ENCODE measurements around the gene SDCCAG8.
A peak's percentile ranks its signal among the peaks of the same experiment; 100 is the strongest.

The SDCCAG8 gene

GRCh38 chr1:243394601-243395464, 139.0 kb downstream of the SDCCAG8 start:
- no peak for DNase-seq

DNA sequence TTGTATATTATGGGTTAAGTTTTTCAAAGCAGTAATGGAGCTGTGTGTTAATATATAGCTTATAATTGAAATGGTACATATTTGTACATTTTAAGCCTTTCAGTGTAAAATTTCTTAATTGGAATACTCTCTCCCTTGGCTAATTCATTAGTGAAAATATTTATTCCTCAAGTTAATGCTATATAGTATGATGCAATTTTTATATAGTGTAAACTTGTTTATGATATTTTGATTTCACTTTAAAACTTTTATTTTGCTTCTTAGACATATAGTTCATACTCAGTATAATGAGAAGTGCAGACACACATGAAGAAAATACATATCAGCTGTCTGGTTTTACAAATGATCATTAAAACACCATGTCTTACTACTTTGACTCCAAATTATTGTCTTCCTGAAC, 140.6 kb downstream of the SDCCAG8 start:
- DNase-seq = no peak

DNA sequence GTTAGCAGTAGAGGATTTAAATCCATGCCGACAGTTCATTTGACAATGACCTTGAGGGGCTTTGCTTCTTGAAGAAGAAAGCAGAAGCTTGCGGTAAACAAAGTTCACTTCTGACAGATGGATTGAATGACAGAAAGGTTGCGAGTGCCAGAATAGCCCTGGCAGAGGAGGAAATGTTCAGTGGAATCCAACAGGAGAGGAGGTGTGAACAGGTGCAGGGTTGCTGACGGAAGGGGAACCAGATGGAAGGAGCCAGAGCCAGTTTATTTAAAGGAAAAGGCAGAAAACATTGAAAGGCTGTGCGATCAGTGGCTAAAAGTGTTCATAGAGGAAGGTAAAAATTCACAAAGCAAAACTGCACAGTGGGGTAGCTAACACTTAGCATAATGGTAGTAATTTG, 141.0 kb downstream of the SDCCAG8 start:
- no peak for DNase-seq

DNA sequence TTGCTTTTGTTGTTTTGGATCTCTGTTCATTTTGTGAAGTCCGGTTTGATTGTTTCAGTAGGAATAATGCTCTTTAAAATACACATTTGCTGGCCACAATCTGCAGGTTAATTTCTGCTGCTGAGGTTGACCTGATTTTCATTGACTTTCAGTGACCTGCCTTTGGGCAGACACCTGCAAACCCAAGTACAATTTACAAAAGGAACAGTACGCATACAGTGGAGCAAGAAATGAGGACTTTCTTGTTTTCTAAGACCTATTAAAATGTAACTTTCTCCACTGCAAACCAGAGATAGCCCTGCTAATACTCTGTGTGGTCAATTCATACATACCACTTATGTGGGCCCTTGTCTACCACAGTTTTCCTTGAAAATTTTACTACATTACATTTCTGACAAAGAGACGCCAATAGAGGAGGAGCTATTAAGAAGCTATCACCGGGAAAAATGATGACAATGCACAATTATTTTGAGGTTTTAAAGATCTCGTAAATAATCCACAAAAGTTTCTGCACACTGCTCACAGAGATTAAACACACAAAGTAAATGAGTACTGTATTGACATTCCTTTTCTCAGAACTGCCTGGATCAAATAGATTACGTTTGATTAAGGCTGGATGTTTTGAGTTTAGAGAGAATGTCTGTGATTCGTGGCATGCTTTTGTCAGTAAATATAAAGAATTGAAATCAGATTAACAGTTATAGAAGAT, 141.9 kb downstream of the SDCCAG8 start:
- no peak for DNase-seq

DNA sequence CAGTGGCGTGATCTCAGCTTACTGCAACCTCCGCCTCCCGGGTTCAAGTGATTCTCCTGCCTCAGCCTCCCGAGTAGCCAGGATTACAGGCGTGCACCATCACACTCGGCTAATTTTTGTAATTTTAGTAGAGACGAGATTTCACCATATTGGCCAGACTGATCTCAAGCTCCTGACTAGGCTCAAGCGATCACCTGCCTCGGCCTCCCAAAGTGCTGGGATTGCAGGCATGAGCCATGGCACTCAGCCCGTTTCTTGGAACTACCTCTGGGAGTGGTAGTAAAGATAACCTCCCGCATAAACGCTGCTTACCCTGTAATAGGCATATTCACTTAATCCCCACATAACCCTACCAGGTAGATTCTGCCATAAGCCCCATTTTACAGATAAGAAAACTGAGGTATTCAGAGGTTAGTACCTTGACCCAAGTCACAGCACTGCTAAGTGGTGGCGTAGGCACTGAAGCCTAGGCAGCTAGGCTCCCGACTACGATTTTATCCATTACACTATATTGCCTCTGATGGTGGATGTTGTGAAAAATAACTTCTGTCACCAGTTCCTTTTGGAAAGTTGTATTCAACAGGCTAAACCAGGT, 143.8 kb downstream of the SDCCAG8 start:
- no peak for DNase-seq

- no peak for DNase-seq
Measured at GRCh38 chr1:243402868-243403267, 147.0 kb downstream of the SDCCAG8 start.

DNA sequence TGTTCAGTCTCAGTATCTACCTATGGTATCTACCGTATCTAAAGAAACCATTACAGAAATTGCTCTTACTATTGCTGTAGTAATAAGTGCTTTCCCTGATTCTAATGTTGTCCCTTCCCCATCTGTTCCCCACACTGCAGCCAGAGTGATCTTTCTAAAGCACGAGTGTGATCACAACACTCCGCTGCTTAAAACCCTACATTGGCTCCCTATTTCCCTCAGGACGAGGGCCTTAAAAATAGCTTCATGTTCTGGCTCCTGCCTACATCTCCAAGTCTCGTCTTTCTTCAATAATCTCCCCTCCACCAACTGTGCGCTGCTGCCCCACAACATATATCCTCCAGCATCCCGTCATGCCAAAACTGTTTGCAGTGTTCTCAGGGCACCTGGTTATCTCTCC, 150.6 kb downstream of the SDCCAG8 start:
- no peak for DNase-seq

DNA sequence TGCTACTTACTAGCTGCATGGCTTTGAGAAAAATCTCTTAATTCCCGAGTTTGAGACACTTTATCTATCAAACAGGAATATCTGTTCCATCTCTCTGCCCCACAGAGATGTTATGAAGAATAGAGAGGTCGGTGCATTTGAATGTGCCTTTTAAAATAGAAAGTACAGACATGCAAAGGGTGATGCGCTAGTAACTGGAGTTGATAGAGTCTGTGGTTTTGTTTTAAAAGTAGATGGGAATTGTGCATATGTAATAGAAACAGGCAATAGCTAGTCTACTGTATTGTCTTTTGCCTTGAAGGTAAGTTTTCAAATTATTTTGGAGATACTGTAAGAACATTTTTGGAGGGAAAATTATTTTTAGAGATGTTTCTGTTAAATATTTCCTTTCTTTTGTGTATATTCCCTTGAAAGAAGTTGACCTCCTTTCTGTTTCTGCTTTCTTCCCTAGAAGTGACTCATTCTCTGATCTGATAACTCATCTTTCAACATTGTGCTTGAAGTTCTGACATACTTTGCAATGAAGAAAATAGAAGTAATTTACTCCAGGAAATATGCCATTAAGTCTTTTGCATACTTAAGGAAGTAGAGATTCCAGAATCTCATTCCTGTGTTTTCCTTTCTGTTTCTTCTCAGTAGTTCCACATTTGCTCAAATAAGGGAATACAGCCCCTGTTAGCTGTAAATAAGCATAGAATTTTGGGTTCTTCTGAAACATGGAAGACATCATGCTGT, 151.6 kb downstream of the SDCCAG8 start:
- peak; percentile 78 for DNase-seq

- no peak for DNase-seq
Measured at GRCh38 chr1:243408479-243408878, 152.6 kb downstream of the SDCCAG8 start.

- no peak for DNase-seq
Measured at GRCh38 chr1:243409284-243409683, 153.4 kb downstream of the SDCCAG8 start.

- DNase-seq = no peak
Measured at GRCh38 chr1:243411472-243411871, 155.6 kb downstream of the SDCCAG8 start.

GRCh38 chr1:243413431-243414151, 157.8 kb downstream of the SDCCAG8 start:
- no peak for DNase-seq

- no peak for DNase-seq
Measured at GRCh38 chr1:243414152-243414494, 158.3 kb downstream of the SDCCAG8 start.

DNA sequence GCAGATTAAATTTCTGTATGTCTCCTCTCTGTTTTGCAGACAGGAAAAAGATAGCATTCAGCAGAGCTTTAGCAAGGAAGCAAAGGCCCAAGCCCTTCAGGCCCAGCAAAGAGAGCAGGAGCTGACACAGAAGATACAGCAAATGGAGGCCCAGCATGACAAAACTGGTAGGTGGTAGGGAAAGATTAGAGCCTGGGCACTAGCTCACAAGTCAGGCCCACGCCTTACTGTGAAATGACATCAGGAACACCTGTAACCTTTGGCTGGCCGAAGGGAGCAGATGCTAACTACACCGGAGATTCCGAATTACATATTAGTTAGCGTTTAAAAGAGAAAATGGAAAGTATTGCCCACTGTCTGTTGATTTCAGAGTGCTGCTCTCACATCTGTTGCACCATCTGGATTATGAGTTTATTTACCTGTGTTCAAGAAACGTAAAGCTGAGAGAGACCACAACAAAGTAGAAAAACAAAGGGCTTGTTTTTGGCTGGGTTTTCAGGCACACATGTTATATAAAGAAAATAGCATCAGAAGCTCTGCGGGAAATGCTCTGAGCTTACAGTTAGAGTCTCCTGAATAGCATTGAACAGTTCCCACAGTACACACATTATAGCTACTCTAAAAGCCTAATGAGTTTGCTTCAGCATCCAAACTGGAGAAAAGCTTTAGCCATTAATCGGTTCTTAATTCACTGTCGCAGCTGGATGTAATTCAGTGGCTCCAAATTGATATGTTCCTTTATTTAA, 160.0 kb downstream of the SDCCAG8 start:
- DNase-seq = no peak

DNA sequence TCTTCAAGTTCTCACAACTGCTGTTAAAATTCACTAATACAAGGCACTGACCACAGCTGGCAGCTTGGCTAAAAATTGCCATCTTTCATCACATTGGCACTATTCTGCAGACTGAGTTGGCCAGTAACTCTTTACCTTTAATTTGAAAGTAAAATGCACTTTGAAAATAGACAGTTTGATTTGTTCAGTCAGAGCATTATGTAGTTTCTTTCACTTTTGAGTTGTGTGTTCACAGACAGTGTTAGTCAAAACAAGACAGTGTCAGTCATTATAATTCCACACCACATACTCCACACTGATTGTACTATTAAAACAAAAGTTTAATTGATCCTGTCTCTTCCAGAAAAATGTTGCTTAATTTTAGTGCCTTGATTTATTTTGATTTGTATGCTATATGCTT, 160.7 kb downstream of the SDCCAG8 start:
- peak; percentile 10 for DNase-seq

GRCh38 chr1:243420016-243420945, 164.4 kb downstream of the SDCCAG8 start:
- peak; percentile 78 for DNase-seq

GRCh38 chr1:243420946-243421685, 165.3 kb downstream of the SDCCAG8 start:
- peak; percentile 82 for DNase-seq

DNA sequence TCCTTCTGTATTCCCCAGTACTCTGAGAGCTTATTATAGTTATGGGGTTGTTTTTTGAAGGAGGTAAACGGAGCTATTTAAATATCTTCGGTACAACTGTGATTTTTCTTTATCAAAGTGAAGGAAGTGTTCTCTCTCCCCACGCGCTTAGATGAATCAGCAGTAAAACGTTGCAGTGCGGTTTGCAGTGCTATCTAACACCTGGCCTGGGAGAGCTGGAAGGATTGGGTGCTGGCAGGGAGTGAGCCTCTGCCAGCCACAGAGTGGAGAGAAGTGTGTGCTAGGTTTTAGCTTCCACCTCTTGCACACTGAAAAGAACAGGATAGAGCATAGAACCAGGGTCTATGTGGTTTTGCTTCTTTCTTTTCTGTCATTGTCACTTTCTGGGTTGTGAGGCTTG, 165.9 kb downstream of the SDCCAG8 start:
- DNase-seq = peak; percentile 67

- DNase-seq = no peak
Measured at GRCh38 chr1:243422362-243422761, 166.5 kb downstream of the SDCCAG8 start.

GRCh38 chr1:243428084-243428483, 172.2 kb downstream of the SDCCAG8 start:
- no peak for DNase-seq
